Breast epithelium (tissue), 4 donors: ENCODE results near the gene PCDH15. TPM values are rescaled to one million over a fixed set of nuclear protein-coding genes. Genes with fewer than 3 reads are reported as not detected.
"Not testable (repeated sequence)": the region's sequence is repeated elsewhere in the genome, so short reads cannot be mapped to it uniquely, and the experiment has no call there.

Experiments used
- DNase-seq, 2 donors: peaks; one replicate each; pipeline ENCODE4 v3.0.0-alpha.2; 2019; ENCODE audit warnings: low spot score in 2 of 2
- H3K27ac ChIP-seq, 2 donors: fragments of 200-600 bp; sonication (generic) in 1 of 2; one replicate each; pipeline ENCODE4 v1.5.1; 2016 to 2019; ENCODE audit warnings: mild to moderate bottlenecking in 1 of 2
- H3K27me3 ChIP-seq, 2 donors: fragments of 200-600 bp; sonication (generic) in 1 of 2; one replicate each; pipeline versions ENCODE4 v1.5.1 to v1.6.0; 2017 to 2019; ENCODE audit warnings: control low read depth in 1 of 2, mild to moderate bottlenecking in 1 of 2
- H3K36me3 ChIP-seq: fragments of 200-600 bp; one replicate; pipeline ENCODE4 v1.5.1; 2019
- H3K4me1 ChIP-seq, 2 donors: fragments of 200-600 bp; sonication (generic); one replicate each; pipeline ENCODE4 v1.5.1; 2016 to 2019; ENCODE audit warnings: control low read depth in 1 of 2
- H3K4me3 ChIP-seq, 3 donors: fragments of 200-600 bp; sonication (generic); 1 replicate in 2 of 3; 2 replicates in 1 of 3; pipeline ENCODE4 v1.5.1; 2016 to 2019; ENCODE audit warnings: mild to moderate bottlenecking in 3 of 3, moderate library complexity in 2 of 3
- H3K9me3 ChIP-seq, 2 donors: fragments of 200-600 bp; sonication (generic) in 1 of 2; one replicate each; pipeline ENCODE4 v1.5.1; 2016 to 2019; ENCODE audit warnings: control low read depth in 1 of 2
- CTCF ChIP-seq, 3 donors: fragments of 450-650 bp; IDR thresholded peaks; one replicate each; pipeline ENCODE4 v1.5.1; 2016 to 2017; ENCODE audit warnings: antibody characterized with exemption in 3 of 3, mild to moderate bottlenecking in 3 of 3, moderate library complexity in 3 of 3
- POLR2A ChIP-seq: fragments of 450-650 bp; IDR thresholded peaks from one replicate; pipeline ENCODE4 v1.6.1; 2016; ENCODE audit warnings: antibody characterized with exemption, mild to moderate bottlenecking, moderate library complexity
- POLR2AphosphoS5 ChIP-seq, 3 donors: sonication (generic); formaldehyde crosslinking; IDR thresholded peaks; one replicate each; pipeline ENCODE4 v1.6.1; 2017; ENCODE audit warnings: antibody characterized with exemption in 3 of 3
- intact Hi-C: fragments of 100-400 bp; cut with DNase I; formaldehyde crosslinking; loops from one replicate; pipeline ENCODE4 v1.15.1; 2023; ENCODE audit warnings: low total_unique reads
- total RNA-seq, 3 donors: library from RNA; depleted of rRNA; stranded (reverse); fragments of >200 nt; gene quantifications; one replicate each; pipeline ENCODE4 v1.1.0, GENCODE V29; 2016

PCDH15 gene
- total RNA-seq, 3 donors from 2014 or later, result not detected

DNA sequence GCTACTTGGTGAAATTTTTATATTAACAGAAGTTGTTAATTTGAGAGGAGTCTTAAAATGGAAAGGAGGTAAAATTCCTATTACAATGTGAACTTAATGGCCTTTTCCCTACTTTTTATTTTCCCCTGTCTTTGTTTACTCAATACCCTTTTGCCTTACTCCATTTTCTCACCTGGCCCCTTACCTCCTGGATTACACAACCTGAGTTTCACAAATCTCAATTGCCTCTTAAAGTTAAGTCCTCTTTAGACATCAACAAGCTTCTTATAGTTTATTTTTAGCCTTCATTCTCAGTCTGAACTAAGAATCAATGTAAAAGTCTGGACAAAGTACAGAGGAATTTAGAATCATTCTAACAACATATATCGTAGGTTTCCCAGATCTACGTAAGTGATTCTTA lies 247.0 kb downstream of the PCDH15 start:
- DNase-seq, result no peak
- Histone ChIP-seq H3K27me3 (no peaks in the 10 kb centered on the region), H3K9me3 (no peaks in the 10 kb centered on the region), H3K4me3 (no peak overlapping the region), H3K36me3 (no peaks in the 10 kb centered on the region), H3K27ac (no peak overlapping the region), H3K4me1 (no peaks in the 10 kb centered on the region)
- intact Hi-C loops, result no loop called here
- TF ChIP-seq POLR2AphosphoS5 (IDR thresholded peaks at IDR 0.05) (no peak), CTCF (IDR thresholded peaks at IDR 0.05) (no peak), POLR2A (no peak)

DNA sequence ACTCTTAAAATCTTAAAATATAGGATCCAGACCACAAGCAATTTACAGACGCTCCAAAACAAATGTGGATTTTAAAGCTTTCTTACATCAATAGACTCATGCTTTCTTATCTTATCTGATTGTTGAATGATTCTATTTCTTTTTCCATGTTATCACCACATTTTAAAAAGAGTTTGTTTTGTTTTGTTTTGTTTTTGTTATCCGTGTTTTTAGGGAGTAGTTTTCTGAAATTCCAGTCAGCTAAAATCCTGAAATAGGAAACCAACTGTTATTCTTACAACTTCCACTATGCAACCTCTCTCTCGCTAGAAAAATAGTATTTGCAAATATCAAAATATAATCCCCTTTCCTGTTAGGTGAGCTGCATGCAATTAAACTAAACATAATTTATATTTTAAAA lies 251.0 kb downstream of the PCDH15 start:
- H3K4me1 ChIP-seq, result no peaks in the 10 kb centered on the region
- intact Hi-C loops, result no loop called here

DNA sequence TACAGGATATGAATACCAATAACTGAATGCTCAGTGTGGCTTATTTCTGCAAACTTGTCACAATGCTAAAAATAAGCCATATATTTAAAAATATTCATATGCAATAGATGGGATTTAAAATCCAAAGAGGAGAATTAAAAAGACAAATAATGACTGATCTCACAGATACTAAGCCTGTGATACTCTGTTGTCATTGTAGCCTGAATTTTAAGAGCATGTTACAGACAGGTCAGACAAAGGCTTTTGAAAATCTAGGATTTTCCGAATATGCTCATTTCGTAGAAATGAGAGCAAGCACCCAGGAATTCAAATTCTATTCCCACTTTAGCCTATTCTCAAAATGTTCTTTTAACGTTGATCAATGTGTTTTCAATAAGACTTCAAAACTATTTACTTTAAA lies 269.7 kb downstream of the PCDH15 start:
- Histone ChIP-seq H3K4me3 (no peak overlapping the region), H3K27me3 (no peaks in the 10 kb centered on the region), H3K27ac (no peak overlapping the region), H3K4me1 (no peaks in the 10 kb centered on the region), H3K9me3 (no peaks in the 10 kb centered on the region), H3K36me3 (no peaks in the 10 kb centered on the region)
- TF ChIP-seq POLR2AphosphoS5 (IDR thresholded peaks at IDR 0.05), result no peak
- DNase-seq, result no peak
- intact Hi-C loops, result no loop called here

More for the DNA sequence above, 251.0 kb downstream of the PCDH15 start:
- no peaks in the 10 kb centered on the region for H3K27me3 ChIP-seq
- no peak overlapping the region for H3K4me3 ChIP-seq
- TF ChIP-seq POLR2A (no peak), POLR2AphosphoS5 (IDR thresholded peaks at IDR 0.05) (no peak), CTCF (IDR thresholded peaks at IDR 0.05) (no peak)
- no peak overlapping the region for H3K27ac ChIP-seq
- no peak for DNase-seq
- H3K36me3 ChIP-seq, result no peaks in the 10 kb centered on the region
- no peaks in the 10 kb centered on the region for H3K9me3 ChIP-seq

GRCh38 chr10:54530299-54530698 lies 270.7 kb downstream of the PCDH15 start:
- TF ChIP-seq CTCF (IDR thresholded peaks at IDR 0.05) (no peak), POLR2AphosphoS5 (IDR thresholded peaks at IDR 0.05) (no peak), POLR2A (no peak)
- H3K4me3 ChIP-seq, result no peak overlapping the region
- H3K27me3 ChIP-seq, result no peaks in the 10 kb centered on the region
- DNase-seq, result no peak
- no peaks in the 10 kb centered on the region for H3K36me3 ChIP-seq
- H3K27ac ChIP-seq, result no peak overlapping the region
- intact Hi-C loops, result no loop called here
- no peaks in the 10 kb centered on the region for H3K4me1 ChIP-seq
- no peaks in the 10 kb centered on the region for H3K9me3 ChIP-seq

GRCh38 chr10:54525816-54526215 lies 275.2 kb downstream of the PCDH15 start:
- H3K27ac ChIP-seq, result no peak overlapping the region
- no peaks in the 10 kb centered on the region for H3K36me3 ChIP-seq
- no peak overlapping the region for H3K4me3 ChIP-seq
- no peaks in the 10 kb centered on the region for H3K4me1 ChIP-seq
- H3K27me3 ChIP-seq, result no peaks in the 10 kb centered on the region
- no peak for DNase-seq
- intact Hi-C loops, result no loop called here
- no peak for TF ChIP-seq POLR2A
- no peak for TF ChIP-seq POLR2AphosphoS5 (IDR thresholded peaks at IDR 0.05)
- TF ChIP-seq CTCF (IDR thresholded peaks at IDR 0.05), result no peak
- H3K9me3 ChIP-seq, result no peaks in the 10 kb centered on the region

DNA sequence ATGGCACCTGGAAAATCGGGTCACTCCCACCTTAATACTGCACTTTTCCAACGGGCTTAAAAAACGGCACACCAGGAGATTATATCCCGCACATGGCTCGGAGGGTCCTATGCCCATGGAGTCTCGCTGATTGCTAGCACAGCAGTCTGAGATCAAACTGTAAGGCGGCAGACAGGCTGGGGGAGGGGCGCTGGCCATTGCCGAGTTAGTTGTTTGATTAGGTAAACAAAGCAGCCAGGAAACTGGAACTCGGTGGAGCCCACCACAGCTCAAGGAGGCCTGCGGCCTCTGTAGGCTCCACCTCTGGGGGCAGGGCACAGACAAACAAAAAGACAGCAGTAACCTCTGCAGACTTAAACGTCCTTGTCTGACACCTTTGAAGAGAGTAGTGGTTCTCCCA lies 285.8 kb downstream of the PCDH15 start:
- H3K27me3 ChIP-seq, H3K27ac ChIP-seq, H3K36me3 ChIP-seq, H3K4me3 ChIP-seq, DNase-seq, H3K4me1 ChIP-seq, intact Hi-C loops, H3K9me3 ChIP-seq: not testable (repeated sequence)
